ENCODE measurements around the gene OCA2. TPM values are rescaled to one million over a fixed set of nuclear protein-coding genes. Genes with fewer than 3 reads are reported as not detected.
"Not testable (repeated sequence)": the region's sequence is repeated elsewhere in the genome, so short reads cannot be mapped to it uniquely, and the experiment has no call there.

Gene OCA2
- polyA plus RNA-seq, 1 donor from 2014 or later = 0.97 TPM

DNA sequence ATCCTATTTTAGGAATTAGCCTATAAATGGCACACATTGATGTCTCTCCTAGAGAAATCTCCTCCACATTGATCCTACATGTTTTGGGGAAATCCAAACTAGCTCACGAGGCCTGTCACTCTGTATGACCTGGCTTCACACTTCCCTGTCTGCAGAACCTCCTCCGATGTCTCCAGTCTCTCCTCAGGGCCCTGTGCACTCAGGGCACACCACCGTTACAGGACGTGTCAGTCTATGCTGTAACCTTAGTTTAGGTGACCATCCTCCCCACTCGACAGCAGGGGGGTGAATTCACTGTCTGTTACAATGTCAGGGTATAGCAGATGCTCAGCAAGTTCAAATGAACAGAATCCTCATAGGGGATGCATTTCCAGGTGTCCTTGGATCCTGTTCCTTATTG, 249.1 kb downstream of the OCA2 start:
- H3K9me3 ChIP-seq (ENCODE audit: low read length) = peaks cover 5% of the 10 kb centered on the region
- no peak overlapping the region for H3K4me2 ChIP-seq (ENCODE audit: low read length)
- no peaks in the 10 kb centered on the region for H3K79me2 ChIP-seq (replicated peaks; ENCODE audit: insufficient read depth, low read length)
- H3K36me3 ChIP-seq (ENCODE audit: insufficient read depth, low read length) = no peaks in the 10 kb centered on the region
- H3K9me2 ChIP-seq (ENCODE audit: insufficient read depth, low read length) = no peaks in the 10 kb centered on the region
- no peaks in the 10 kb centered on the region for H4K20me1 ChIP-seq (ENCODE audit: insufficient read depth)
- no peaks in the 10 kb centered on the region for H3K27me3 ChIP-seq (ENCODE audit: insufficient read depth, low read depth, low read length)
- H3K27ac ChIP-seq (ENCODE audit: low read length) = no peak overlapping the region
- H2AFZ ChIP-seq (ENCODE audit: low read depth, low read length) = no peak overlapping the region
- no peak overlapping the region for H3K4me3 ChIP-seq (ENCODE audit: low read length)
- no peak for TF ChIP-seq EZH2 (IDR thresholded peaks at IDR 0.05; ENCODE audit: borderline replicate concordance, insufficient read depth, low read length, poor library complexity, severe bottlenecking)
- TF ChIP-seq EP300 (conservative IDR thresholded peaks at IDR 0.05; ENCODE audit: poor library complexity, severe bottlenecking) = no peak
- TF ChIP-seq POLR2AphosphoS5 (IDR thresholded peaks at IDR 0.05) = no peak
- no peak for TF ChIP-seq REST (IDR thresholded peaks at IDR 0.05; ENCODE audit: borderline replicate concordance)
- TF ChIP-seq RAD21 (conservative IDR thresholded peaks at IDR 0.05) = no peak
- TF ChIP-seq SMC3 (conservative IDR thresholded peaks at IDR 0.05; ENCODE audit: poor library complexity) = no peak
- no peak for TF ChIP-seq TAF1 (IDR thresholded peaks at IDR 0.05; ENCODE audit: low read depth)
- no peak for TF ChIP-seq CTCF (IDR thresholded peaks at IDR 0.05; ENCODE audit: poor library complexity, severe bottlenecking)
- no peak for TF ChIP-seq MXI1 (conservative IDR thresholded peaks at IDR 0.05; ENCODE audit: poor library complexity, severe bottlenecking)
- H3K9ac ChIP-seq (ENCODE audit: low read length) = no peak overlapping the region
- no peaks in the 10 kb centered on the region for H3F3A ChIP-seq (ENCODE audit: insufficient read depth, low read length, poor library complexity, severe bottlenecking)

GRCh38 chr15:27848936-27849335, 250.2 kb downstream of the OCA2 start:
- not testable (repeated sequence) for H3K9ac ChIP-seq (ENCODE audit: low read length); H3K36me3 ChIP-seq (ENCODE audit: insufficient read depth, low read length); H3K79me2 ChIP-seq (replicated peaks; ENCODE audit: insufficient read depth, low read length); H3K27me3 ChIP-seq (ENCODE audit: insufficient read depth, low read depth, low read length); H3K4me2 ChIP-seq (ENCODE audit: low read length); H3K27ac ChIP-seq (ENCODE audit: low read length); H3K4me3 ChIP-seq (ENCODE audit: low read length); H3K9me2 ChIP-seq (ENCODE audit: insufficient read depth, low read length); H4K20me1 ChIP-seq (ENCODE audit: insufficient read depth); H3K9me3 ChIP-seq (ENCODE audit: low read length); H3F3A ChIP-seq (ENCODE audit: insufficient read depth, low read length, poor library complexity, severe bottlenecking); H2AFZ ChIP-seq (ENCODE audit: low read depth, low read length)

All from neural cell (in vitro differentiated cells).